Thoracic aorta (tissue), 2 donors: ENCODE measurements around the gene HNRNPL. TPM values are rescaled to one million over a fixed set of nuclear protein-coding genes. Genes with fewer than 3 reads are reported as not detected.
"Not testable (repeated sequence)": the region's sequence is repeated elsewhere in the genome, so short reads cannot be mapped to it uniquely, and the experiment has no call there.

ENCODE experiments used
- ATAC-seq: fragments of 150-250 bp; one replicate; pipeline ENCODE4 v1.8.0; 2017; ENCODE audit warnings: low read depth; ENCODE audit not compliant: insufficient number of reproducible peaks, low FRiP score
- DNase-seq: peaks from one replicate; pipeline ENCODE4 v3.0.0-alpha.2; 2020; ENCODE audit warnings: low spot score
- H3K27ac ChIP-seq, 2 donors: fragments of 200-600 bp; sonication (generic); 1 replicate in 1 of 2; 2 replicates in 1 of 2; pipeline ENCODE4 v1.5.1; 2016; ENCODE audit warnings: mild to moderate bottlenecking in 2 of 2, moderate library complexity in 2 of 2
- H3K27me3 ChIP-seq: fragments of 200-600 bp; sonication (generic); replicated peaks from 2 replicates; pipeline ENCODE4 v1.6.0; 2016; ENCODE audit warnings: mild to moderate bottlenecking; ENCODE audit not compliant: insufficient read depth
- H3K36me3 ChIP-seq: fragments of 200-600 bp; sonication (generic); one replicate; pipeline ENCODE4 v1.5.1; 2016
- H3K4me1 ChIP-seq, 2 donors: fragments of 200-600 bp; sonication (generic); 1 replicate in 1 of 2; 2 replicates in 1 of 2; pipeline versions ENCODE4 v1.5.1 to v1.6.0; 2016; ENCODE audit warnings: low read depth in 2 of 2, mild to moderate bottlenecking in 1 of 2; ENCODE audit not compliant: control insufficient read depth in 1 of 2
- H3K4me3 ChIP-seq: fragments of 200-600 bp; sonication (generic); 2 replicates; pipeline ENCODE4 v1.5.1; 2016; ENCODE audit warnings: mild to moderate bottlenecking
- H3K9me3 ChIP-seq: fragments of 200-600 bp; sonication (generic); 2 replicates; pipeline ENCODE4 v1.5.1; 2016
- CTCF ChIP-seq: fragments of 200-600 bp; sonication (generic); IDR thresholded peaks from one replicate; pipeline ENCODE4 v1.5.1; 2019; ENCODE audit warnings: antibody characterized with exemption
- total RNA-seq, 2 donors: library from RNA; depleted of rRNA; stranded (reverse); fragments of >200 nt; gene quantifications; one replicate each; pipeline versions ENCODE4 v1.1.0 to v1.2.3, GENCODE V29; 2016

HNRNPL gene
- total RNA-seq, 2 donors from 2014 or later, result 153 to 167 TPM

GRCh38 chr19:38817081-38817480 is 32.7 kb downstream of the HNRNPL start:
- DNase-seq (no peak), ATAC-seq (no peak)
- no peaks in the 10 kb centered on the region for H3K9me3 ChIP-seq
- peaks cover 28% of the 10 kb centered on the region for H3K36me3 ChIP-seq
- H3K27ac ChIP-seq, result no peak overlapping the region
- no peak overlapping the region for H3K4me3 ChIP-seq
- no peaks in the 10 kb centered on the region for H3K27me3 ChIP-seq
- no peaks in the 10 kb centered on the region for H3K4me1 ChIP-seq
- no peak for TF ChIP-seq CTCF

GRCh38 chr19:38816131-38816750 is 33.5 kb downstream of the HNRNPL start:
- DNase-seq, result no peak
- H3K36me3 ChIP-seq, result peaks cover 28% of the 10 kb centered on the region

GRCh38 chr19:38815059-38816001 is 34.5 kb downstream of the HNRNPL start:
- TF ChIP-seq CTCF, result no peak
- no peak for DNase-seq
- ATAC-seq, result no peak
- Histone ChIP-seq H3K36me3 (peaks cover 26% of the 10 kb centered on the region), H3K27me3 (no peaks in the 10 kb centered on the region), H3K9me3 (no peaks in the 10 kb centered on the region), H3K4me3 (no peak overlapping the region), H3K27ac (no peak overlapping the region), H3K4me1 (no peaks in the 10 kb centered on the region)

More at GRCh38 chr19:38816131-38816750, 33.5 kb downstream of the HNRNPL start:
- H3K4me1 ChIP-seq, result no peaks in the 10 kb centered on the region
- H3K27me3 ChIP-seq, result no peaks in the 10 kb centered on the region
- no peak overlapping the region for H3K27ac ChIP-seq
- H3K9me3 ChIP-seq, result no peaks in the 10 kb centered on the region
- ATAC-seq, result no peak
- no peak overlapping the region for H3K4me3 ChIP-seq
- no peak for TF ChIP-seq CTCF

GRCh38 chr19:38813932-38814331 is 35.9 kb downstream of the HNRNPL start:
- not testable (repeated sequence) for DNase-seq, H3K4me1 ChIP-seq, H3K4me3 ChIP-seq, H3K9me3 ChIP-seq, H3K27me3 ChIP-seq, ATAC-seq, H3K27ac ChIP-seq
- H3K36me3 ChIP-seq, result peaks cover 23% of the 10 kb centered on the region

- no peaks in the 10 kb centered on the region for H3K27me3 ChIP-seq
- H3K27ac ChIP-seq, result no peak overlapping the region
- DNase-seq, result no peak
- peaks cover 23% of the 10 kb centered on the region for H3K36me3 ChIP-seq
- TF ChIP-seq CTCF, result no peak
- H3K4me1 ChIP-seq, result no peaks in the 10 kb centered on the region
- no peak for ATAC-seq
- no peaks in the 10 kb centered on the region for H3K9me3 ChIP-seq
- no peak overlapping the region for H3K4me3 ChIP-seq
These were observed 36.5 kb downstream of the HNRNPL start for GRCh38 chr19:38813323-38813722.
